GM18858 (cell line): Measurements from ENCODE around the gene CD69.

ENCODE experiments used
- ATAC-seq: cut with Tn5 transposase; IDR thresholded peaks from one replicate; pipeline ENCODE4 v1.9.1; 2021; ENCODE audit not compliant: unreplicated experiment

Gene CD69

GRCh38 chr12:9760699-9761418, at the start of gene CD69:
TSS of gene CD69 (minus strand) at chr12:9760901. CDS start at chr12:9760820, 81 bp downstream.
- no peak for ATAC-seq

- ATAC-seq, result no peak
Observed at GRCh38 chr12:9809866-9810265, 49.2 kb upstream of the CD69 start.

GRCh38 chr12:9809338-9809737, 48.6 kb upstream of the CD69 start:
- no peak for ATAC-seq

GRCh38 chr12:9808504-9808903, 47.8 kb upstream of the CD69 start:
- no peak for ATAC-seq

GRCh38 chr12:9806714-9807113, 46.0 kb upstream of the CD69 start:
- no peak for ATAC-seq

- ATAC-seq, result no peak
Observed at GRCh38 chr12:9805883-9806282, 45.2 kb upstream of the CD69 start.

- no peak for ATAC-seq
Observed at GRCh38 chr12:9799961-9800360, 39.3 kb upstream of the CD69 start.

GRCh38 chr12:9797722-9798619, 37.3 kb upstream of the CD69 start:
- peak; percentile 91 for ATAC-seq

- no peak for ATAC-seq
Observed at GRCh38 chr12:9796971-9797370, 36.3 kb upstream of the CD69 start.

- no peak for ATAC-seq
Observed at GRCh38 chr12:9796346-9796745, 35.6 kb upstream of the CD69 start.

GRCh38 chr12:9795945-9796344, 35.2 kb upstream of the CD69 start:
- no peak for ATAC-seq

GRCh38 chr12:9794484-9795093, 33.9 kb upstream of the CD69 start:
- ATAC-seq, result peak; percentile 39

GRCh38 chr12:9793779-9794395, 33.2 kb upstream of the CD69 start:
- no peak for ATAC-seq

- no peak for ATAC-seq
Observed at GRCh38 chr12:9792961-9793617, 32.4 kb upstream of the CD69 start.

- no peak for ATAC-seq
Observed at GRCh38 chr12:9792185-9792900, 31.6 kb upstream of the CD69 start.

- ATAC-seq, result no peak
Observed at GRCh38 chr12:9786726-9787717, 26.3 kb upstream of the CD69 start.

- ATAC-seq, result no peak
Observed at GRCh38 chr12:9784816-9785215, 24.1 kb upstream of the CD69 start.

- ATAC-seq, result no peak
Observed at GRCh38 chr12:9784326-9784725, 23.6 kb upstream of the CD69 start.
